WI38 (cell line): ENCODE measurements around the gene ANKRD33B.

Experiments
- H3K4me3 ChIP-seq: 2 replicates; pipeline ENCODE4 v1.5.1; 2011; ENCODE audit warnings: low read depth, mild to moderate bottlenecking, control low read depth, low read length
- TF ChIP-seq, protein P1 (sequence below): IDR thresholded peaks from 2 replicates; pipeline ENCODE4 v1.5.1; 2012; ENCODE audit warnings: low read depth, mild to moderate bottlenecking, control low read depth, low read length

The ANKRD33B gene

DNA sequence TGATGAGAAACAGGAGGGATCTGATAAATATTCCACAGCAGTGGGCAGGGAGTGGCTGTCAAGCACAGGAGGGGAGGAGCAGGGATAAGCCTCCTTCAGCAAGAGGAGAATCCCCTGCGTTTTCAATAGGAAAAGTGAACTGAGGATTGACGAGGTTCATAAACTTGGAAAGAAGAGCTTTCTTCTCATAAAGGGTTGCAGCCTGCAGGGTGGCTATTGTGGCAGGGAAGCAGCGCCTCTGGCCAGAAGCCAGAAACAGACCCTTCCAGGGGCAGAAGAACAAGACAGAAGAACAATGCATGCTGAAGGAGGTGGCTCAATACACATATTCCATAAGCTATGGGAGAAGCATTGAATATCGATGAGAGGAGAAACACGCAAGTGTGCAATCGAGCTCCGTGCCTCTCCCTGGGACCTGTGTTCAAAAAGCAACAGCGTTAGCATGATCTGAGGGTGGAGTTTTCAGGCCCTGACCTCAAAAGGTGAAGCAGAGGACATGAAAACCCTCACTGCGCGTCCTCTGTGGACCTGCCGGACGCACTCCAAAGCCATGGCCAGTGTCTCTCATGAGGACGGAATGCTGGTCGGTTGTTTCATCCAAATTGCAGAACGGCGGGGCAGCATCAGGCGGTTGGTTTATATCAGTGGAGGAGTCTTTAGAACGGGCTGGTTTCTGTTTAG, 67.6 kb downstream of the ANKRD33B start:
- no peak overlapping the region for H3K4me3 ChIP-seq
- TF ChIP-seq, protein P1, sequence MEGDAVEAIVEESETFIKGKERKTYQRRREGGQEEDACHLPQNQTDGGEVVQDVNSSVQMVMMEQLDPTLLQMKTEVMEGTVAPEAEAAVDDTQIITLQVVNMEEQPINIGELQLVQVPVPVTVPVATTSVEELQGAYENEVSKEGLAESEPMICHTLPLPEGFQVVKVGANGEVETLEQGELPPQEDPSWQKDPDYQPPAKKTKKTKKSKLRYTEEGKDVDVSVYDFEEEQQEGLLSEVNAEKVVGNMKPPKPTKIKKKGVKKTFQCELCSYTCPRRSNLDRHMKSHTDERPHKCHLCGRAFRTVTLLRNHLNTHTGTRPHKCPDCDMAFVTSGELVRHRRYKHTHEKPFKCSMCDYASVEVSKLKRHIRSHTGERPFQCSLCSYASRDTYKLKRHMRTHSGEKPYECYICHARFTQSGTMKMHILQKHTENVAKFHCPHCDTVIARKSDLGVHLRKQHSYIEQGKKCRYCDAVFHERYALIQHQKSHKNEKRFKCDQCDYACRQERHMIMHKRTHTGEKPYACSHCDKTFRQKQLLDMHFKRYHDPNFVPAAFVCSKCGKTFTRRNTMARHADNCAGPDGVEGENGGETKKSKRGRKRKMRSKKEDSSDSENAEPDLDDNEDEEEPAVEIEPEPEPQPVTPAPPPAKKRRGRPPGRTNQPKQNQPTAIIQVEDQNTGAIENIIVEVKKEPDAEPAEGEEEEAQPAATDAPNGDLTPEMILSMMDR, result no peak

DNA sequence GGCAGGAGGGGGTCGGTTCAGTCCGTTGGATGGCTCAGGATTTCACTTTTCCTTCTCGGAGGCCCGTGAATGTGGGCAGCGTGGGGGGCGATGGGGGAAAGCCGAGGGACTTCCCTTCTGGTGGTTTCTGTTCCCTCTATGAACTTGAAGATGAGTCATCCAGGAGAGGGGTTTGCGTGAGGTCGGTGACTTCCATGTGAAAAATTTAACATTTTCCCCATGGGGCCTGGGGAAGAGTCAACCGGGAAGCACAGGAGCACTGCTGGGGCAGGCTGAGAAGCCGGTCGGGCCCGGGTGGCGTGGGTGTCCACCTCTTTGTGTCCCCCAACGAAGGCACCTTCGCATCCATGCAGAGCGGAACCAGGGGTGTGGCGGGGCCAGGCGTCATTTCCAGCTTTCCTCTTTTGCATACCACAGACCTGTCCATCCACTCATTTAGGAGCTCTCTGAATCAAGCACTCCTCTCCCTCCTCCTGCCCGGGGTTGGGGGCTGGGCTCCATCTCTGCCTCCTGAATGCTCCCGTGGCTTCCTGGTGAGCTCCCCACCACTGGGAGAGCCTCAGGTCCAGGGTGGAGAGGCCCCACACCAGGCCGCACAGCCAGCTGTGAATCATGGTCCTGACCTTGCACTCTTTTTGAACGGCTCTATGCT, 68.4 kb downstream of the ANKRD33B start:
- H3K4me3 ChIP-seq, result no peak overlapping the region
- TF ChIP-seq, protein P1, result no peak

DNA sequence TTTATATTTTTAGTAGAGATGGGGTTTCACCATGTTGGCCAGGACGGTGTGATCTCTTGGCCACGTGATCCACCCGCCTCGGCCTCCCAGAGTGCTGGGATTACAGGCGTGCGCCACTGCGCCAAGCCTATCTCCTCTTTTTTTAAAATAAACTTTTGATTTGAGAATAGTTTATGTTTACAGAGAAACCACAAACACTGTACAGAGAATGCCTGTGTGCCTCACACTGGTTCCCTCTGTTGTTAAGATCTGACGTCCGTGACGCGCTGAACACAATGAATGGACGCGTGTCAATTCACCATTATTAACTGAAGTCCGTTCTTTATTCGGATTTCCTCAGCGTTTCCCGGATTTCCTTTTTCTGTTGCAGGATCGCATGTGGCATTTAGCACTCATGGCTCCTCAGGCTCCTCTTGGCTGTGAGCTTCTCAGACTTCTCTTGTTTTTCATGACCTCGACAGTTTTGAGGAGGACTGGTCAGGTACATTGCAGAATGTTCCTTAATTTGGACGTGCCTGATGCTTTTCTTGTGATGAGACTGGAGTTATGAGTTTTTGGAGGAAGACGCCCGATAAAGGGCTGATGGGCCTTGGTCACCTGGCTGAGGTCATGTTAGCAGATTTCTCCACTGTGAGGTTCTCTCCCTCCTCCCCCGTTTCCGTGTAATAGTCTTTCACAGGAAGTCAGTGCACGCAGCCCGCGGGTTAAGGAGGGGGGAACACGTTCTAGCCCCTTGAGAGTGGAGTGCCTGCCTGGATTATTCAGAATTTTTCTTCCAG, 69.6 kb downstream of the ANKRD33B start:
- no peak overlapping the region for H3K4me3 ChIP-seq
- TF ChIP-seq, protein P1, result no peak

DNA sequence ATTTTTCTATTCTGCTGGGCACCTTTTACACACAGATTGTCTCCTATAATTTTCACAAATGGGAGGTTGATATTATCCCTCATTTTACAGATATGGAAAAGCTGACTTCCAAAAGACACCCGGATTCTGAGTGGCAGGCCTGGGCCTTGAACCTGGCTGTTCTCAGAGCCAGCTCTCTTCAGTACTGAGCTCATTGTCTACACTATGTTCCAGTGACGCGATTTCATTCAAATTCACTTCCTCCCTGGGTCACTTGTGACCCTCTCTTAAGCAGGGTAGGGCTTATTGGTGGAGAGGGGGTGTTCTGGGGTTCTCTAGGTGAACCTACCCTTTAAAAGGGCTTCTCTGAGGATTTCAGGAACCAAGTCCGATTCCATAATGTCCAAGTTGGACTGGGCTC, 70.2 kb downstream of the ANKRD33B start:
- H3K4me3 ChIP-seq, result no peak overlapping the region

DNA sequence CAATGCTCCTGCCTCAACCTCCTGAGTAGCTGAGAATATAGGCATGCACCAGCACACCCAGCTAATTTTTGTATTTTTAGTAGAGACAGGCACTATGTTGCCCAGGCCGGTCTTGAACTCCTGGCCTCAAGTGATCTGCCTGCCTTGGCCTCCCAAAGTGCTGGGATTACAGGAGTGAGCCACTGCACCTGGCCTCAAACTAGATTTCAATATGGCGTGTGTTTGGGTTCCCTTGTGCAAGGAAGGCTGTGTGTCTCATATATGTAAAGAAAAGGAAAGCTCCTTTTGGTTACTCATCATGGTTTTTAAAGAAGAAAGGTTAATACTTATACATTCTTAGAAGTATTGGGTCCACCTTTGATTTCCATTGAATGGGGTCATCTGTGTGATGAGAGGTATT, 70.7 kb downstream of the ANKRD33B start:
- no peak overlapping the region for H3K4me3 ChIP-seq
- TF ChIP-seq, protein P1, result no peak

More for the DNA sequence above, 70.2 kb downstream of the ANKRD33B start:
- TF ChIP-seq, protein P1, result no peak

DNA sequence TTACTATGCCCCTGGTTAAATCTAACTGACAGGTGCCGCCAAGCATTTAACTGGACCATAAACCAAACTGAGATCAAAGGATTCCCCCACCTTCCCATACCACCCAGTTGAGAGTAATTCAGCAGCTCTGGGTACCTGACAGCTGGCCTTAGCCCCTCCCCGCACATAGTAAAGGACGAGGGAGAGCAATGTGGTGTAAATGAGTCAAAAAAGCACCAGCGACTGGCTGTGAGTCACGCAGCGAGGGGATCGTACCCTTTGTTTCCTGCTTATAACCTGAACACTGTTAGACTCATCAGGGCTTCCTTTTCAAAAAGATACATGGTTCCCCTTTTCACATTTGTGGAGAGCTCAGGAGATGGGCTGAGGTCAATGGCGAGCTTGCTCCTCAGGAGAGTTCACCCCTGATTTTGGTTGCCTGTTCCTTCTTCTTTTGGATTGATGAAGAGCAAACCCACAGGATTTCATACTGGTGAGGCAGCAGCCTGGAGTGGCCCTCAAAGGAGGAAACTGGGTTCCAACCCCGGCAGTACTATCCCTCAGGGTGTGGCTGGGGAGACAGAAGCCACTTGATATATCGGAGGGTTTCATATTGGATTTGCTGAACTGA, 71.5 kb downstream of the ANKRD33B start:
- TF ChIP-seq, protein P1, result no peak
- H3K4me3 ChIP-seq, result no peak overlapping the region
